Activated CD4-positive, CD25-positive, alpha-beta regulatory T cell treated with anti-CD3 and anti-CD28 coated beads, Interleukin-2, amount 50 U/mL, for 24 hours (primary cell): ENCODE measurements around the gene DLGAP3.

Experiments
- ATAC-seq, 2 donors: fragments of 150-1000 bp; cut with Tn5 transposase; one replicate each; pipeline ENCODE4 v1.10.0; 2021; ENCODE audit warnings: mild to moderate bottlenecking in 1 of 2, moderate library complexity in 1 of 2

Gene DLGAP3

DNA sequence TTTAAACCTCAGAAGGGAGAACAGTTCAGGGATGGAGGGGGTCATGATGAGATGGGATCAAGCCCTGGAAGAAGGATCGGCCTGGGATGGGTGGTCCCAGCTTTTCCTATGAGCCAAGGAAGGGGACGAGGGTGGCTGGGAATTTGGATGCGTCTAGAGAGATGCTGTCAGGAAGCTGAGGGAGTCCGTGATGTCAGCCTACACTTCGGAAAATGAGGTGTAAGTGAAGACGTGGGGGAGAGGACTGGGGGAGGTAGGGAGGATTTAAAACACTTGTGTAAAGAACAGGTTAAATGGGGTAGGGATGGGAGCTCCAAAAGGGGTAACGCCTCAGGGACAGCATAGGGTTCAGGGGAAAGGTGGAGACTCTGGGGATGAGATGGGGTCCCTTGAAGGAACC is 27.5 kb downstream of the DLGAP3 start:
- ATAC-seq, result no peak

GRCh38 chr1:34900775-34901502 is 28.5 kb downstream of the DLGAP3 start:
- no peak for ATAC-seq

DNA sequence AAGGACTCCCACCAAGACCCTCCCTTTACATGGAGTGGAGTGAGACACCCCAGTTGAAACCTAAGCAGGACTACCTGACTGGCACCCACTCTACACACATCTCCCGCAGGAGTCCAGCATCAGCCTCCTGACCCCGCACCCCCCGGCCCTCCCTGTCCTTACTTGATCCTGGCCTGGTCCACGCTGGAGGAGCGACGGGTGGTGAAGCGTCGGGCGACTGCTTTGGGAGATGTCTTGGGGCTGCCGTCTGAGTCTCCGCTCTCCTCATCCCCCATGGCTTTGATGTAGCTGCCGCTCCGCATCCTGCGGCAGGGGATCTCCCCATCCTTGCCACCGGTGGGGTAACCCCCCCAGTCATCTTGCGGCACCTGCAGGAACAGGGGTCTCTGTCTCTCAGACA is 29.5 kb downstream of the DLGAP3 start:
- ATAC-seq, result no peak

DNA sequence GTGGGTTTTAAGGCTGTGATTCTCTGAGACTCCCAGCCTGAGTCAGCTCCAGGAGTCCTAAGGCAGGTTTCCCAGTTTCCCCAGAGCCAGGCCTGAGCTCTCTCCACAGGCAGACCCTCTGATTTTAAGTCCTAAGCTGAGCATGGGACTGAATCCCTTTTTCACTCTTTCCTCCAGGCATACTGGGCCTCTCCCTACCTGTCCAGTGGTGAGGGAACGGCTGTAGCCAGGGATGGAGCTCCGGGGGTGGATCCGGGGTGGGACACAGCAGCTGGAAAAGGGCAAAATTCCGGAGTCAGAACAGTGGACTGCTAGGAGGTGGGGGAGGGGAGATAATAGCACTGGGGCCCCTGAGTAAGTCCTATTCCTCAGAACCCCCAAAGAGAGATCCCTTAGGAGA is 30.0 kb downstream of the DLGAP3 start:
- no peak for ATAC-seq

- no peak for ATAC-seq
These were observed 31.1 kb downstream of the DLGAP3 start for GRCh38 chr1:34898330-34898761.

GRCh38 chr1:34896612-34897011 is 32.8 kb downstream of the DLGAP3 start:
- ATAC-seq, result no peak

DNA sequence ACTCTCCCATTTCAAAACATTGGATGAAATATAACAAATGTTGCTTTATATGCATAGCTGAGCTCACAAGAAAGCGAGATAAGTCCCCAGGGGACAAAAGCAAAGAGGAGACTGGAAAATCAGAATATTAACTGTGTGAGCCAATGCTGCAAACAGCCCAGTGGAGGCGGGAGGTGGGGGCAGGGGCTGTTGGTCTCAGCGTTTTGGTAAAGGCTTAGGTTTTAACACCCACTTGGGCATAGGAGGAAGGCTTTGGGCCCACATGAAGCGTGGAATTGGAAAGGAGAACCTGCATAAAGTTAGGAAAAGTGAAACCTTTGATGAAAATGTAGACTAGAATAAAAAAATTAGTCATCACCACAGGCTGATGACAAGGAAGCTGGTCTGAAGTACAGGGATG is 39.7 kb downstream of the DLGAP3 start:
- no peak for ATAC-seq

DNA sequence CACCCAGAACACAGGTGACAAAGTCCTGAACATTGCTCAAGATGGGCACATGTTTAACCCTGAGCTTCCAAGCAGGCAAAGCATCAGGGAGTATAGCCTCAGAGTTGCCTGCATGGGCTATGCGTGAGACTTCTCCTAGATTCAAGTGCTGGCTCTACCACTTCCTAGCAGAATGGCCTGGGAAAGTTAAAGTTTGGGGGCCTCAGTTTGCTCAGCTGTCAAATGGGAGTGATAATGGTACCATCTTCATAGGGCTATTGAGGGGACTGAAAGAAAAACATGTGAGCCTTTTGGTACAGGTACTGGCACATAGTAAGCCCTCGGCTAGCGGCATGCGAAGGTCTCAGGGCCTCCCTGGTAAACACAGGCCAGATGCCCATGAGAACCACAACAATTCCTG is 41.9 kb downstream of the DLGAP3 start:
- ATAC-seq, result no peak

DNA sequence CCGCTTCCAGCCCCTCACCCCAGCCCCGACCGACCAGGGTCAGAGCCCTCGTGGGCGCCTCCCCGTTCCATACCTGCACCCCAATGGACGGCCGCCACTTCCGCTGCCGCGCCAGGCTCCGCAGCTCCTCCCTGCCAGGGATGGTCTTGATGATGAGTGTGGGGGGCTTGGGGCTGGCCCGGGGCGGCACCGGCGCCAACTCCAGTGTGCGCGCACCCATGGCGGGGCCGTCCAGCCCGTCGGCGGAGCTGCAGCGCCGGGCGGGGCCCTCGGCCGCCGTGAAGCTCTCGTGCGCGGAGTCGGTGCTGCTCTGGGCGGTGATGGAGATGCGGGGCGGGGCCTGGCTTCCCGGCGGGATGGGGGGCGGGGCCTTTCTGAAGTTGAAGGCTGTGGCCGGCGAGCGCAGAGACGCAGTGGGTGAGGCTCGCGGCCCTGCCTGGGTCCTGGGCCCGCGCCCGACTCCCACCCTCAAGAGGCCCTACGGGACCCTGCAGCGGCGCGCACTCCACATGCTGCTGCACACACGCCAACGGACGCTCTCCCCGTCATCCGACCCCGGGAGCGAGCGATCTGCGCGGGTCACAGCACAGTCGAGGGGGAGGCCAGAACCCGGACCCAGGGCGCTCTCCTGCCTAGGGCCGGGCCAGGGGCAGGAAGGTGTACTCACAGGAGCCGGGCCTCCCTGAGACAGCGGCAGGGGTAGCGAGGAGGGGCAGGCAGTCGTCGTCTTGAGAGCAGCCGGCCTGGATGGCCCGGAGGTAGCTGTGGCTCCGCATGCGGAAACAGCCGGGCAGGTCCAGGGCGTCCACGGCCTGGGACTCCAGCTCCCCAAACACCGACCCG is 43.8 kb downstream of the DLGAP3 start:
- peak; percentile 84 to 86 for ATAC-seq

DNA sequence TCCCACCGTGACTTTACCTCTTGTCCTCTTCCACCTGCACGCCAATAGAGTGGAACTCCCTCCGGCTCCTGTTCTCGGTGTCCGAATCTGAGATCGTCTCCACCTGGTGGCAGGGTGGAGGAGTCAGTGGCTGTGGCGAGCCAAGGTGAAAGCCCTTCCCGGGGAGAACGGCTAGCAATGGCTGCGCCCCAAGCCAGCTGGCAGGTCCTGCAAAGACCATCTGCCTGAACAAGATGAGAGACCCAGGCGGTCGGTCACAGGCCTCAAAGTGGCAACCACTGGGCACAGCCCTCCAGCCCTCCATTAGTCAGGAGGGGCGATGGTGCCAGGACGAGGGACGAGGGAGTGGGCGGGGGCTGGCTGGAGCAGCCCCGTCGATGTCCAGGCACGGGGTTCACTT is 44.5 kb downstream of the DLGAP3 start:
- no peak for ATAC-seq

DNA sequence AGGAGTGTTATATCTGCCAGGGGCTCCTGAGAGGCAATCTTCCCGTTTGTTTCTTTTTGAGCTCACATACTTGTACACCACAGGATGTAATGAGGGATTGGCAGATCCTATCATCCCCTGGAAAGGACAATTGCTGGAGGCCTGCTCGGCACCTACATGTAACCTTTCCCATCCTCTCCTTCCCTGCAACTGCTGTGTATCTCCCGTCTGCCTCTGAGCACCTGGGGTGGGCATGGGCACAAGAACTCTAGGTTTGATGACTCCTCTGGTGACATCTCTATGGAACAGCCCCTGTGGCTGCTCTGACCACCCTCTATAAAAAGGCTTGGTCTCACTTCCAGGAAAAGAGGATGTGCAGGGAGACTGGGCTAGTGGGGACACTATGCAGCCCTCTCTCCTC is 44.9 kb downstream of the DLGAP3 start:
- ATAC-seq, result no peak

GRCh38 chr1:34879230-34879629 is 50.2 kb downstream of the DLGAP3 start:
- no peak for ATAC-seq

- no peak for ATAC-seq
These were observed 53.0 kb downstream of the DLGAP3 start for GRCh38 chr1:34876406-34876805.

GRCh38 chr1:34874296-34874952 is 55.0 kb downstream of the DLGAP3 start:
- ATAC-seq, result no peak

- no peak for ATAC-seq
These were observed 57.3 kb downstream of the DLGAP3 start for GRCh38 chr1:34872133-34872503.

DNA sequence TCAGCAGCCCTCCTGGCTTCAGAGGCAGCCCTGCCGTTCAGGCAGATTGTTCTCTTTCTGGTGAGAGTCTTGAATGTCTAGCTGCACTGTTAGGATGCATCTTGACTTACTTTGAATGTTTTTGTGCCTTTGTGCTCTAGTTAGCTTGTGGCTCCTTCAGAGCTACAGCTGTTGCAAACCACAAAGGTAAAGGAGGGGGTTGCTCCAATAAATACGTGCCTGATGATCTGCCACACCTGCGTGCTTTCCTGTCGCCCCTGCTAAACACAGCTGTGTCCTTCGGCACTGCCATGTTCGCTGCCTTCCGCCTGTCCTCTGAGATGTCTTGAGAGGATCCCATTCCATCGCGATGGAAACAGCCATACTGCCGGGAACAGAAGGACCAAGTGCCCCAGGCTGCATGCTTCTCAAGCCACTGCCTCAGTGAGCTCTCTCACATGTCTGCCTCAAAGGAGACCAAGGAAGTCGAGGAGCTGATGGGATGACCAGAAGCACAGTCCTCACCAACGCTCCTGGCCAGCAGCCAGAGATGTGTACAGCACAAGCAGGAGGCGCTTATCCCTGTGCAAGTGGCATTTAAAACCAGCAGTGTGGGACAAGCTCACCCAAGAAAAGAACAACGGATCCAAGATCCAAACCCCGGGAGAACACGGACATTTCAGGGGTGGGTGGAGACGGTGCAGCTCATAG is 57.9 kb downstream of the DLGAP3 start:
- ATAC-seq, result no peak

DNA sequence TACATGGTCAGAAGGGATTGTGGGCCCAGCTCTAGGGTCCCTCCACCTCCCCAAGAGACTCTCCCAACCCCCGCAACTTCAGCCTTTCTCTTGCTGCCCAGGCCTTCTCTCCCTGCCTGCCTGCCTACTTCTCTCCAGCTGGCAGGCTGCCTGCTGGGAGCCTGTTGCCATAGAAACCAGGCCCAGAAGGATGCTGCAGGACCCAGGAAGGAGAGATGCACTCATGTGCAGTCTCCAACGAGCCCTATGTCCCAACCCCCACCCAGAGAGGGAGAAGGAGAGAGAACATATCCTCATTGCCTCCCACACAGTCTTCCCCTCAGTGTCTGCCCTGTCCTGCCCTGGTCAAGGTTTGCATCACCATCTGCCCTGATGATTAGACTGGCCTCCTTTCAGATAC is 59.1 kb downstream of the DLGAP3 start:
- no peak for ATAC-seq

DNA sequence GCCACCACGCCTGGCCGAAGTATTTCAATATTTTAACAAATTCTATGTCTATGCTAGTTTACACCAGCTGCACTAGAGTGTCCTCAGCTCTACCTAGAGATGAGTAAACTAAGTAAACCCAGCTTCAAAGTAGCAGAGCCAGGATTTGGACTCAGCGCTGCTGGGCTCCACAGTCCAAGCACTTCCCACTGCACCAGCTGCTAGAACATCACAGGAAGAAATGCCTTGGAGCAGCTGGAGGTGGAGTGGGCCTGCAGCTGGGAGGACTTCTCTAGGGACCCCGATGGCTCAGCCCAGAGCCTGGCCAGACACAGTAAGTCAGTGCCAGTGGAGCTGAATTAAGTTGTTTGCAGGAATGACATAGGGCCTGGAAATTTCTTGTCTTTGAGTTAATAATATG is 59.7 kb downstream of the DLGAP3 start:
- no peak for ATAC-seq

GRCh38 chr1:34868230-34869049 is 61.0 kb downstream of the DLGAP3 start:
- no peak for ATAC-seq

DNA sequence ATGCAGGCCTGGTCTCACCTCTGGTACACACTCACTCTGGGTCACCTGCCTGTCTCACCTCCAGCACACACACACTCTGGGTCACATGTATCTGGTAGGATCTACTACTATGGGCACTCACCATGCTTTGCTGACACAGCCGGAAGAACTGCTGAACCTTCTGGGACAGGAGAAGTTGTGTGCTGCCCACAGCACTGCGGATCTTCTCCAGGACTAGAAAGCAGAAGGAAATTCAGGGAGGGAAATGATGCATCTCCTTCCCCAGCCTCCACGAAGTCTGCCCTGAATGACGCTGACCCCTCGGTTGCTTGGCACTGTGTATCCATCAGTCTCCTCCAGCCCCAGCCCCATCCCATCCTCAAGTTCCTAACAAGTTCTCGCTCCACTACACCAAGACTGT is 62.0 kb downstream of the DLGAP3 start:
- ATAC-seq, result no peak

GRCh38 chr1:34866762-34867109 is 62.7 kb downstream of the DLGAP3 start:
- peak in 1 of 2 donors; percentile 23 for ATAC-seq
